HepG2 (cell line): ENCODE results near the gene CCDC126. TPM values are rescaled to one million over a fixed set of nuclear protein-coding genes. Genes with fewer than 3 reads are reported as not detected.

ENCODE experiments used
- ATAC-seq: fragments of 200-7000 bp; cut with Tn5 transposase; 3 replicates; pipeline ENCODE4 v1.9.1; 2020; ENCODE audit warnings: mild to moderate bottlenecking, moderate library complexity
- BruUV-seq: library from RNA; stranded (reverse); fragments of 400-500 nt; replicated peaks from 2 replicates; lab custom pipeline; 2021; lab: Mats Ljungman, UMichigan
- CTCF ChIA-PET: fragments of 300-600 bp; formaldehyde crosslinking; extraction: SDS; loops from one replicate; lab custom pipeline; 2021; ENCODE audit warnings: low total read pairs, inconsistent platforms, low intra/inter-chr PET ratio; lab: Yijun Ruan, JAX
- POLR2A ChIA-PET: fragments of 350-600 bp; sonication (Branson Sonifier 250); formaldehyde crosslinking; loops from one replicate; lab custom pipeline; 2020; ENCODE audit warnings: antibody characterized with exemption, inconsistent platforms; lab: Yijun Ruan, JAX
- DNase-seq: peaks from one replicate; pipeline ENCODE4 v3.0.0-alpha.2; 2015; ENCODE audit warnings: low spot score
- FAIRE-seq: peaks from 3 replicates; lab custom pipeline; 2011; peaks lifted over from hg19 to GRCh38; lab: Jason Lieb, UNC
- H2AFZ ChIP-seq: one replicate; pipeline ENCODE4 v1.6.1; 2011; ENCODE audit warnings: low read length, inconsistent platforms
- H3K27ac ChIP-seq: fragments of 300-600 bp; 3 replicates; pipeline ENCODE4 v1.8.0; 2011; ENCODE audit warnings: mixed run types, mild to moderate bottlenecking, mixed read lengths, low read length, inconsistent platforms; ENCODE audit not compliant: insufficient read depth; ENCODE audit errors: extremely low read length
- H3K27me3 ChIP-seq, 2 experiments: fragments of 200-600 bp in 1 of 2; 2 replicates in 1 of 2; 3 replicates in 1 of 2; pipeline versions ENCODE4 v1.6.0 to v1.8.0; 2011; ENCODE audit warnings: low read length in 2 of 2, mild to moderate bottlenecking in 2 of 2, moderate library complexity in 2 of 2, inconsistent platforms in 1 of 2; ENCODE audit not compliant: insufficient read depth in 2 of 2, control insufficient read depth in 1 of 2
- H3K36me3 ChIP-seq, 2 experiments: fragments of 200-600 bp in 1 of 2; replicated peaks in 1 of 2; 2 replicates in 1 of 2; 3 replicates in 1 of 2; pipeline versions ENCODE4 v1.5.1 to v1.8.0; 2011; ENCODE audit warnings: low read length in 2 of 2, inconsistent platforms in 1 of 2; ENCODE audit not compliant: insufficient read depth in 2 of 2, control insufficient read depth in 1 of 2
- H3K4me1 ChIP-seq: 2 replicates; pipeline ENCODE4 v1.5.1; 2012; ENCODE audit warnings: low read length, inconsistent platforms; ENCODE audit not compliant: insufficient read depth
- H3K4me2 ChIP-seq: 2 replicates; pipeline ENCODE4 v1.6.0; 2011; ENCODE audit warnings: low read depth, low read length, inconsistent platforms
- H3K4me3 ChIP-seq, 3 experiments: fragments of 200-600 bp in 1 of 3; sonication (generic), shearing (Covaris generic) in 1 of 3; replicated peaks in 1 of 3; 2 replicates each; pipeline ENCODE4 v1.5.1; 2011 to 2016; ENCODE audit warnings: low read length in 3 of 3, inconsistent platforms in 2 of 3, low read depth in 2 of 3, mild to moderate bottlenecking in 2 of 3, control low read depth in 1 of 3, mixed read lengths in 1 of 3; ENCODE audit not compliant: insufficient read depth in 1 of 3
- H3K79me2 ChIP-seq: one replicate; pipeline ENCODE4 v1.6.1; 2011; ENCODE audit warnings: low read length, inconsistent platforms; ENCODE audit not compliant: insufficient read depth
- H3K9ac ChIP-seq: 2 replicates; pipeline ENCODE4 v1.6.0; 2011; ENCODE audit warnings: mild to moderate bottlenecking, low read depth, low read length, inconsistent platforms; ENCODE audit not compliant: insufficient read depth
- H3K9me3 ChIP-seq: 2 replicates; pipeline ENCODE4 v1.5.1; 2012; ENCODE audit warnings: mild to moderate bottlenecking, low read length
- H4K20me1 ChIP-seq: 2 replicates; pipeline ENCODE4 v1.6.0; 2011; ENCODE audit warnings: inconsistent platforms, mild to moderate bottlenecking, low read length, moderate library complexity; ENCODE audit not compliant: insufficient read depth
- ELK4 ChIP-seq: sonication (generic); formaldehyde crosslinking; IDR thresholded peaks from 2 replicates; pipeline ENCODE4 v1.9.0; 2021; ENCODE audit warnings: missing genetic modification reagents, borderline replicate concordance
- HDAC2 ChIP-seq: sonication (generic); formaldehyde crosslinking; IDR thresholded peaks from 2 replicates; pipeline ENCODE4 v1.4.0; 2020; ENCODE audit warnings: missing genetic modification reagents
- KAT8 ChIP-seq: IDR thresholded peaks from 2 replicates; pipeline ENCODE4 v1.6.1; 2016; ENCODE audit warnings: missing genetic modification reagents, missing compliant biosample characterization
- KDM6A ChIP-seq: IDR thresholded peaks from 2 replicates; pipeline ENCODE4 v1.6.1; 2016; ENCODE audit warnings: low read depth
- MBD4 ChIP-seq: IDR thresholded peaks from 2 replicates; pipeline ENCODE4 v1.6.1; 2012; ENCODE audit warnings: low read length, inconsistent platforms, borderline replicate concordance
- MTA1 ChIP-seq: sonication (generic); formaldehyde crosslinking; IDR thresholded peaks from 2 replicates; pipeline ENCODE4 v1.4.0; 2020; ENCODE audit warnings: missing genetic modification reagents, mild to moderate bottlenecking, borderline replicate concordance
- NAIF1 ChIP-seq: sonication (generic); formaldehyde crosslinking; IDR thresholded peaks from 2 replicates; pipeline ENCODE4 v1.5.0; 2020; ENCODE audit warnings: mild to moderate bottlenecking, missing genetic modification reagents, borderline replicate concordance
- NFE2L1 ChIP-seq: sonication (generic); formaldehyde crosslinking; IDR thresholded peaks from 2 replicates; pipeline ENCODE4 v1.4.0; 2020; ENCODE audit warnings: missing genetic modification reagents, mild to moderate bottlenecking, borderline replicate concordance
- PAWR ChIP-seq: sonication (generic); formaldehyde crosslinking; IDR thresholded peaks from 2 replicates; pipeline ENCODE4 v1.4.0; 2020; ENCODE audit warnings: missing genetic modification reagents, mild to moderate bottlenecking, borderline replicate concordance
- PHB2 ChIP-seq: fragments of 450-650 bp; IDR thresholded peaks from 2 replicates; pipeline ENCODE4 v1.6.1; 2018; ENCODE audit not compliant: partially characterized antibody
- PTBP1 ChIP-seq: fragments of 200-400 bp; formaldehyde crosslinking; IDR thresholded peaks from 2 replicates; pipeline ENCODE4 v1.6.1; 2018; ENCODE audit warnings: low read length, low read depth; ENCODE audit not compliant: poor library complexity, severe bottlenecking
- RERE ChIP-seq: IDR thresholded peaks from 2 replicates; pipeline ENCODE4 v1.6.1; 2016; ENCODE audit warnings: low read depth, missing genetic modification reagents, missing compliant biosample characterization
- SIN3A ChIP-seq: IDR thresholded peaks from 2 replicates; pipeline ENCODE4 v1.6.1; 2011; ENCODE audit warnings: low read depth, mild to moderate bottlenecking, control low read depth, low read length, borderline replicate concordance
- U2AF1 ChIP-seq: fragments of 200-400 bp; formaldehyde crosslinking; optimal IDR thresholded peaks from 2 replicates; pipeline ENCODE3; 2017; ENCODE audit warnings: mild to moderate bottlenecking, low read depth, low read length
- ZNF550 ChIP-seq: sonication (generic); formaldehyde crosslinking; IDR thresholded peaks from 2 replicates; pipeline ENCODE4 v1.4.0; 2020; ENCODE audit warnings: mild to moderate bottlenecking, missing genetic modification reagents, borderline replicate concordance
- ZNF746 ChIP-seq: sonication (generic); formaldehyde crosslinking; IDR thresholded peaks from 2 replicates; pipeline ENCODE4 v1.8.0; 2022; ENCODE audit warnings: mild to moderate bottlenecking, missing genetic modification reagents
- ZNF883 ChIP-seq: sonication (generic); formaldehyde crosslinking; IDR thresholded peaks from 2 replicates; pipeline ENCODE4 v1.5.1; 2020; ENCODE audit warnings: mild to moderate bottlenecking, missing genetic modification reagents; ENCODE audit errors: not compliant biosample characterization
- ZSCAN29 ChIP-seq: sonication (generic); formaldehyde crosslinking; conservative IDR thresholded peaks from 2 replicates; pipeline ENCODE4 v1.4.0; 2020; ENCODE audit warnings: mild to moderate bottlenecking, missing genetic modification reagents
- WGBS: methylation state at CpG from one replicate; pipeline ENCODE4 v1.1.6; 2017; ENCODE audit warnings: low lambda C conversion rate; 5-methylcytosine and 5-hydroxymethylcytosine counted together
- in situ Hi-C: cut with HindIII; loops from 2 replicates; pipeline ENCODE4 v1.10.0; 2017; ENCODE audit warnings: low pct_unique_long_range_greater_than_20kb; ENCODE audit not compliant: extremely low pct_ligation_motif_present
- intact Hi-C: fragments of 100-400 bp; cut with micrococcal nuclease; formaldehyde crosslinking; loops from one replicate; pipeline ENCODE4 v1.10.0; 2022; ENCODE audit not compliant: unreplicated experiment
- polyA plus RNA-seq, 8 experiments: library from polyadenylated mRNA; depleted of rRNA in 3 of 8; stranded (reverse) in 7 of 8; unstranded in 1 of 8; fragments of >200 nt; fragmentation: Illumina TruSeq in 4 of 8; extraction: Trizol in 4 of 8; gene quantifications; 2 replicates each; pipeline versions ENCODE4 v1.2.1 to v1.2.3, GENCODE V29; 2011 to 2016; ENCODE audit warnings: low read depth in 4 of 8, missing spikeins in 1 of 8, mixed read lengths in 1 of 8; ENCODE audit not compliant: insufficient read depth in 1 of 8
- total RNA-seq, 5 experiments: library from RNA; depleted of rRNA; stranded (reverse); fragments of >200 nt; fragmentation: Illumina TruSeq; extraction: Trizol; gene quantifications; 2 replicates each; pipeline ENCODE4 v1.2.3, GENCODE V29; 2016; ENCODE audit warnings: low read depth in 1 of 5

CCDC126 gene
- total and polyA plus RNA-seq, 2 of the 13 experiments (the other 11 are each of a cell fraction or from before 2014, with no cell fraction given) = 3.5 to 9.3 TPM

DNA sequence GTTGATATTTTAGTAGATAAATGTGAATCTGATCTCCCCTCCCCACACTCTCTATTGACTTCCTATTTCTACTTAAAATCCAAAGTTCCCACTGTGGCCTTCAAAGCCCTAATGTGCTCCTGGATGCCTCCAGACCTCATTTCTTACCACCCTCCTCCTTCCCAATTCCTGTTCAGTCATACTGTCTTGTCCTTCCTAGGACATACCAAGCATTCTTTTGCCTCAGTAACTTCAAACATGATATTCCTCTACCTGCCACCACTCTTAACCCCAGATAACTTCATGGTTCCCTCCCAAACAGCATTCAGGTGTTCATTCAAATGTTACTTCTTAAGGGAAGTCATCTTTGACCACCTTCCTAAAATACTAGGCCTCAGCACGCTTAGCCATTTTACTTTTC is 48.6 kb downstream of the CCDC126 start:
- Histone ChIP-seq H3K27me3 (no peaks in the 10 kb centered on the region), H3K9ac (no peak overlapping the region), H3K36me3 (no peaks in the 10 kb centered on the region), H2AFZ (no peak overlapping the region), H3K79me2 (no peaks in the 10 kb centered on the region), H3K4me1 (no peaks in the 10 kb centered on the region), H3K27ac (no peak overlapping the region), H3K4me2 (no peak overlapping the region), H3K4me3 (no peak overlapping the region), H4K20me1 (no peaks in the 10 kb centered on the region), H3K9me3 (no peaks in the 10 kb centered on the region)
- intact Hi-C loops (loop anchor here (2.0 kb wide), 1 partner anchor 55 kb away; no protein-coding TSS in a partner anchor), in situ Hi-C loops (no loop called here)
- BruUV-seq = no TSS peak
- POLR2A ChIA-PET = no interaction called here
- 89% methylated on average over 1 of the region's 1 CpG for WGBS
- CTCF ChIA-PET = no interaction called here
- ATAC-seq = no peak
- TF ChIP-seq MBD4 = no peak
- TF ChIP-seq KAT8 = no peak
- no peak for TF ChIP-seq ZSCAN29 (CRISPR knock-in tag)
- no peak for TF ChIP-seq ELK4 (CRISPR knock-in tag)
- TF ChIP-seq U2AF1 = no peak
- TF ChIP-seq ZNF550 (CRISPR knock-in tag) = no peak
- no peak for TF ChIP-seq NFE2L1 (CRISPR knock-in tag)
- no peak for TF ChIP-seq ZNF883 (CRISPR knock-in tag)
- TF ChIP-seq ZNF746 (CRISPR knock-in tag) = no peak
- no peak for TF ChIP-seq PTBP1
- TF ChIP-seq PHB2 = no peak
- TF ChIP-seq SIN3A = no peak
- TF ChIP-seq KDM6A = no peak
- TF ChIP-seq RERE (CRISPR knock-in tag) = no peak
- no peak for TF ChIP-seq MTA1 (CRISPR knock-in tag)
- TF ChIP-seq HDAC2 (CRISPR knock-in tag) = no peak
- no peak for TF ChIP-seq PAWR (CRISPR knock-in tag)
- no peak for TF ChIP-seq NAIF1 (CRISPR knock-in tag)
- FAIRE-seq = no peak
- DNase-seq = no peak
